T-cell (primary cell): ENCODE measurements around the gene KLRK1. TPM values are rescaled to one million over a fixed set of nuclear protein-coding genes. Genes with fewer than 3 reads are reported as not detected.
"Not testable (repeated sequence)": the region's sequence is repeated elsewhere in the genome, so short reads cannot be mapped to it uniquely, and the experiment has no call there.

Source experiments
- ATAC-seq, 4 experiments: fragments of 200-7000 bp in 3 of 4; fragments of 150-1000 bp in 1 of 4; cut with Tn5 transposase; replicated peaks in 1 of 4; 1 replicate in 3 of 4; 2 replicates in 1 of 4; pipeline ENCODE4 v1.10.0; 2021; ENCODE audit warnings: moderate library complexity in 3 of 4, mild to moderate bottlenecking in 2 of 4, moderate number of reproducible peaks in 1 of 4
- CTCF ChIA-PET, 2 donors: fragments of 300-600 bp; sonication (Branson Sonifier 250); formaldehyde crosslinking; loops; one replicate each; lab custom pipeline; 2022; ENCODE audit warnings: antibody characterized with exemption in 2 of 2; lab: Charles Lee
- POLR2A ChIA-PET, 2 donors: fragments of 300-600 bp; sonication (Branson Sonifier 250); formaldehyde crosslinking; loops; one replicate each; lab custom pipeline; 2022; ENCODE audit warnings: antibody characterized with exemption in 2 of 2; lab: Charles Lee
- DNase-seq, 35 experiments: peaks; one replicate each; pipeline versions ENCODE4 v3.0.0 to v3.0.0-alpha.2; 2013 to 2023
- H3K27ac ChIP-seq: one replicate; pipeline ENCODE4 v1.5.1; 2013; ENCODE audit warnings: low read length
- H3K27me3 ChIP-seq, 2 experiments: replicated peaks in 1 of 2; 1 replicate in 1 of 2; 2 replicates in 1 of 2; pipeline versions ENCODE4 v1.6.1 to v1.7.0; 2013; ENCODE audit warnings: low read length in 1 of 2, mixed read lengths in 1 of 2; ENCODE audit not compliant: control insufficient read depth in 2 of 2, insufficient read depth in 2 of 2; ENCODE audit errors: extremely low read depth in 1 of 2
- H3K36me3 ChIP-seq, 2 donors: 1 replicate in 1 of 2; 2 replicates in 1 of 2; pipeline versions ENCODE4 v1.6.1 to v1.7.0; 2013; ENCODE audit warnings: low read length in 1 of 2; ENCODE audit not compliant: control insufficient read depth in 2 of 2, insufficient read depth in 1 of 2; ENCODE audit errors: extremely low read depth in 1 of 2
- H3K4me1 ChIP-seq, 2 experiments: 1 replicate in 1 of 2; 2 replicates in 1 of 2; pipeline versions ENCODE4 v1.6.1 to v1.7.0; 2013; ENCODE audit warnings: low read length in 2 of 2, mixed read lengths in 1 of 2; ENCODE audit not compliant: insufficient read depth in 2 of 2, control insufficient read depth in 1 of 2; ENCODE audit errors: extremely low read depth in 1 of 2
- H3K4me3 ChIP-seq, 2 donors: 1 replicate in 1 of 2; 2 replicates in 1 of 2; pipeline versions ENCODE4 v1.5.1 to v1.7.0; 2013; ENCODE audit warnings: mild to moderate bottlenecking in 2 of 2, low read length in 1 of 2, moderate library complexity in 1 of 2; ENCODE audit not compliant: control insufficient read depth in 1 of 2; ENCODE audit errors: extremely low read depth in 1 of 2
- H3K9me3 ChIP-seq: 2 replicates; pipeline ENCODE4 v1.7.0; 2013
- H3K27ac Mint-ChIP-seq, 2 donors: one replicate each; pipeline ENCODE4 v1.8.0; 2020 to 2021; ENCODE audit warnings: mild to moderate bottlenecking in 2 of 2, mixed read lengths in 2 of 2
- H3K27me3 Mint-ChIP-seq, 2 donors: one replicate each; pipeline ENCODE4 v1.8.0; 2021 to 2022; ENCODE audit warnings: mixed read lengths in 2 of 2
- H3K36me3 Mint-ChIP-seq: one replicate; pipeline ENCODE4 v1.8.0; 2021; ENCODE audit warnings: mixed read lengths
- H3K4me1 Mint-ChIP-seq, 3 donors: one replicate each; pipeline ENCODE4 v1.8.0; 2020 to 2022; ENCODE audit warnings: mixed read lengths in 3 of 3, mild to moderate bottlenecking in 1 of 3
- H3K4me3 Mint-ChIP-seq, 3 donors: one replicate each; pipeline ENCODE4 v1.8.0; 2020 to 2022; ENCODE audit warnings: mild to moderate bottlenecking in 3 of 3, mixed read lengths in 3 of 3, moderate library complexity in 3 of 3
- H3K9me3 Mint-ChIP-seq, 3 donors: one replicate each; pipeline ENCODE4 v1.8.0; 2020 to 2022; ENCODE audit warnings: mixed read lengths in 3 of 3
- WGBS: methylation state at CpG from one replicate; pipeline ENCODE4 v1.1.5; 2013; ENCODE audit warnings: missing lambda C conversion rate; ENCODE audit not compliant: insufficient coverage; 5-methylcytosine and 5-hydroxymethylcytosine counted together
- total RNA-seq, 35 experiments: library from RNA in 6 of 35; stranded (reverse) in 6 of 35; fragments of 120-200 nt in 1 of 35; gene quantifications; one replicate each; pipeline versions ENCODE4 v1.2.1 to v1.2.4 and lab custom pipeline; 2013 to 2026

KLRK1 gene
- total RNA-seq, 5 donors from 2014 or later (not counting 1 experiment from before 2014, with no cell fraction given), result 74.5 to 162 (median 141) TPM

DNA sequence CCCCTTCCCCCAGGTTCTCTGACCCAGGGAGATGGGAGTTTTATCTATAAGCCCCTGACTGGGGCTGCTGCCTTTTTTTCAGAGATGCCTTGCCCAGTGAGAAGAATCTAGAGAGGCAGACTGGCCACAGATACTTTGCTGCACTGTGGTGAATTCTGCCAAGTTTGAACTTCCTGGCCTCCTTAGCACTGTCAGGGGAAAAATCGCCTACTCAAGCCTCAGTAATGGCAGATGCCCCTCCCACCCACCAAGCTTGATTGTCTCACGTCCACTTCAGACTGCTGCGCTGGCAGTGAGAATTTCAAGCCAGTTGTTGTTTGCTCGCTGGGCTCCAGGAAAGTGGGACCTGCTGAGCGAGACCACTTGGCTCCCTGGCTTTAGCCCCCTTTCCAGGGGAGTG is 31.7 kb downstream of the KLRK1 start:
- Mint-ChIP-seq H3K4me3 (no peak overlapping the region), H3K36me3 (peaks cover 3% of the 10 kb centered on the region), H3K27me3 (peaks cover 0 to 6% of the 10 kb centered on the region in 2 donors), H3K9me3 (no peaks in the 10 kb centered on the region), H3K27ac (no peak overlapping the region), H3K4me1 (peaks cover 11 to 27% (median 22%) of the 10 kb centered on the region in 3 donors)
- WGBS, result 83% methylated on average over 5 of the region's 5 CpGs
- H3K36me3 ChIP-seq, result no peaks in the 10 kb centered on the region
- no peaks in the 10 kb centered on the region for H3K9me3 ChIP-seq
- DNase-seq (no peak), ATAC-seq (no peak)
- ChIA-PET POLR2A (no interaction called here), CTCF (no interaction called here)
- no peak overlapping the region for H3K27ac ChIP-seq
- H3K4me3 ChIP-seq, result no peak overlapping the region
- H3K27me3 ChIP-seq, result peaks cover 0 to 10% of the 10 kb centered on the region in 2 experiments
- peaks cover 2 to 8% of the 10 kb centered on the region in 2 experiments for H3K4me1 ChIP-seq

DNA sequence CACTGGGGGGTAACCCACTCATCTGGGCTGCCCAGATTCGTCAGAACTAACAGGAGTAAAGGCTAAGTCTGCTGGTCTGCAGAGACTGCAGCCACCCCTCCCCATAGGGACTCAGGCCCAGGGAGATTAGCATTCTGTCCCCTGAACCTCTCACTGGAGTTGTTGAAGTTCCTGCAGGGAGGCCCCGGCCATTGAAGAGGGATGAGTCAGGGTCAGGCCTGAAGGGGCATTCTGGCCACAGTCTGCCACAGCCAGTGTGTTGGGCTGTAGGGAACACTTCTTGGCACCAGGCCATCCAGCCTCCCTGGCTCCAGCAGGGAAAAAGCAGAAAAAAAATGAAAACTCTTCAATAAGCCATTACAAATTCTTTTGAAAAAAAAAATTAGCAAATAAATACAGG is 35.3 kb downstream of the KLRK1 start:
- Mint-ChIP-seq H3K4me1 (peaks cover 0 to 3% (median 0%) of the 10 kb centered on the region in 3 donors), H3K4me3 (no peak overlapping the region), H3K27ac (no peak overlapping the region), H3K36me3 (peaks cover 3% of the 10 kb centered on the region), H3K9me3 (peaks cover 0 to 8% (median 7%) of the 10 kb centered on the region in 3 donors), H3K27me3 (peaks cover 15 to 23% of the 10 kb centered on the region in 2 donors)
- DNase-seq (no peak), ATAC-seq (no peak)
- no peak overlapping the region for H3K27ac ChIP-seq
- ChIA-PET CTCF (no interaction called here), POLR2A (no interaction called here)
- H3K9me3 ChIP-seq, result no peaks in the 10 kb centered on the region
- no CpG with 5 or more reads among the region's 2 CpGs for WGBS
- peaks cover 0 to 5% of the 10 kb centered on the region in 2 experiments for H3K4me1 ChIP-seq
- H3K4me3 ChIP-seq, result no peak overlapping the region
- no peaks in the 10 kb centered on the region for H3K36me3 ChIP-seq
- peaks cover 0 to 10% of the 10 kb centered on the region in 2 experiments for H3K27me3 ChIP-seq

DNA sequence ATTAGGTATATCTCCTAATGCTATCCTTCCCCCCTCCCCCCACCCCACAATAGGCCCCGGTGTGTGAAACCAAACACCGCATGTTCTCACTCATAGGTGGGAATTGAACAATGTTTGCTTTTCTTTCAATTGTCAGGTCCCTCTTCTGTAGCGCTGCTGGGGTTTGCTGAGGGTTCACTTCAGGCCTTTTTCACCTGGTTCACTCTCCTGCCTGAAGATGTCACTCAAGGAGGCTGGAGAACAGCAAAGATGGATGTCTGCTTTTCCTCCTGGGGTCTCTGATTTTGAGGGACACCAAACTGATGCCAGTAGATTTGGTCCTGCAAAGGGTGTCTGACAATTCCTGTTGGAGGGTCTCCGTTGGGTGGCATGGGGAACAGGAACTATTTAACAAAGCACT is 35.8 kb downstream of the KLRK1 start:
- no peak overlapping the region for H3K27ac Mint-ChIP-seq

DNA sequence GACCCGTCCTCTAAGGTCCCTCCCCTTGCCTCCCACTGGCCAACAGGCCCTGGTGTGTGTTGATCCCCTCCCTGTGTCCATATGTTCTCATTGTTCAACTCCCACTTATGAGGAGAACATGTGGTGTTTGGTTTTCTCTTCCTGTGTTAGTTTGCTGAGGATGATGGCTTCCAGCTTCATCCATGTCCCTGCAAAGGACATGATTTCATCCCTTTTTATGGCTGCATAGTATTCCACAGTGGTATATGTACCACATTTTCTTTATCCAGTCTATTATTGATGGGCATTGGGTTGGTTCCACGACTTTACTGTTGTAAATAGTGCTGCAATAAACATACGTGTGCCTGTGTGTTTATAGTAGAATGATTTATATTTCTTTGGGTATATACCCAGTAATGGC is 38.4 kb downstream of the KLRK1 start:
- H3K4me1 Mint-ChIP-seq, H3K27ac ChIP-seq, ATAC-seq, H3K9me3 ChIP-seq, H3K36me3 ChIP-seq, DNase-seq, CTCF ChIA-PET, H3K4me3 ChIP-seq, H3K27me3 ChIP-seq, H3K4me3 Mint-ChIP-seq, H3K36me3 Mint-ChIP-seq, H3K4me1 ChIP-seq: not testable (repeated sequence)
- POLR2A ChIA-PET, result interaction anchor here in 1 of 2 donors (0.7 kb wide), 1 partner anchor 8 kb away, joined by 5 read pairs; no protein-coding TSS in a partner anchor
- H3K9me3 Mint-ChIP-seq, result peaks cover 0 to 13% (median 12%) of the 10 kb centered on the region in 3 donors
- H3K27ac Mint-ChIP-seq, result peak overlapping the region in 1 of 2 donors; percentile 4
- no CpG with 5 or more reads among the region's 3 CpGs for WGBS
- peaks cover 15 to 23% of the 10 kb centered on the region in 2 donors for H3K27me3 Mint-ChIP-seq

More for the DNA sequence above, 35.8 kb downstream of the KLRK1 start:
- ChIA-PET POLR2A (no interaction called here), CTCF (no interaction called here)
- Histone ChIP-seq H3K27me3 (peaks cover 0 to 10% of the 10 kb centered on the region in 2 experiments), H3K36me3 (no peaks in the 10 kb centered on the region), H3K9me3 (no peaks in the 10 kb centered on the region), H3K4me3 (no peak overlapping the region), H3K4me1 (peaks cover 0 to 5% of the 10 kb centered on the region in 2 experiments), H3K27ac (no peak overlapping the region)
- peaks cover 3% of the 10 kb centered on the region for H3K36me3 Mint-ChIP-seq
- peaks cover 0 to 8% (median 7%) of the 10 kb centered on the region in 3 donors for H3K9me3 Mint-ChIP-seq
- H3K4me3 Mint-ChIP-seq, result no peak overlapping the region
- H3K27me3 Mint-ChIP-seq, result peaks cover 15 to 23% of the 10 kb centered on the region in 2 donors
- DNase-seq (no peak), ATAC-seq (no peak)
- WGBS, result no CpG with 5 or more reads among the region's 4 CpGs
- H3K4me1 Mint-ChIP-seq, result peaks cover 0 to under 1% (median 0%) of the 10 kb centered on the region in 3 donors

DNA sequence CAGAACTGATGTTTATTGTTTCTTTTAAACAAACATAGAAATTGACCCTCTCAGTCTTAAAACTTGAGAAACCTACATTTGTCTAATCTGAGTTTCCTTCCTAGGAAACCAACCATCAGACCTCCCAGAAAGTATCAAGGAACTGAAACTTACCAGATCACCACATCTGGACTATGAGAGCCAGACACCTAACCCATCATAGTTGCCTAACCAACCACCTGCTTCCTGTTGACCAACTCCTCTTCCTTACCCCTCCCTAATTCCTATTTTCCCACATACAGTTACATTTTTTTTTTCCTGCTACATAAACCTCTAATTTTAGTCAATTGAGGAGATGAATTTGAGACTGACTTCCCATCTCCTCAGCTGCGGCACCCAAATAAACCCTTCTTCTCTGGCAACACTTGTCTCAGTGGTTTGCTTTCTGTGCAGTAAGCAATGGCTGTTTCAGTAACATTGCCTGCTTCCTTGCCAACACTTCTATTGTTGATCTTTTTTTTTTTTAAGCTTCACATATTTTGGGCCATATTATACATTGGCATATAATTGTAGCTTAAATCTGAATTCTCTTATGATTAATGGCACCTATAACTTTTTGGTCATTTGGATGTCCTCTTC is 47.8 kb downstream of the KLRK1 start:
- H3K36me3 Mint-ChIP-seq, result no peaks in the 10 kb centered on the region
- Histone ChIP-seq H3K4me1 (no peaks in the 10 kb centered on the region), H3K27me3 (no peaks in the 10 kb centered on the region), H3K4me3 (no peak overlapping the region), H3K27ac (no peak overlapping the region), H3K9me3 (no peaks in the 10 kb centered on the region), H3K36me3 (no peaks in the 10 kb centered on the region)
- no peaks in the 10 kb centered on the region for H3K27me3 Mint-ChIP-seq
- ChIA-PET CTCF (interaction anchor here (0.7 to 1.0 kb wide), 2 partner anchors 106 to 1014 kb away, joined by 3 to 11 read pairs; no protein-coding TSS in a partner anchor), POLR2A (no interaction called here)
- peaks cover 0 to 7% (median 0%) of the 10 kb centered on the region in 3 donors for H3K4me1 Mint-ChIP-seq
- no peak overlapping the region for H3K27ac Mint-ChIP-seq
- no CpG with 5 or more reads among the region's 1 CpG for WGBS
- no peak overlapping the region for H3K4me3 Mint-ChIP-seq
- H3K9me3 Mint-ChIP-seq, result no peaks in the 10 kb centered on the region
- no peak for ATAC-seq
- no peak for DNase-seq

DNA sequence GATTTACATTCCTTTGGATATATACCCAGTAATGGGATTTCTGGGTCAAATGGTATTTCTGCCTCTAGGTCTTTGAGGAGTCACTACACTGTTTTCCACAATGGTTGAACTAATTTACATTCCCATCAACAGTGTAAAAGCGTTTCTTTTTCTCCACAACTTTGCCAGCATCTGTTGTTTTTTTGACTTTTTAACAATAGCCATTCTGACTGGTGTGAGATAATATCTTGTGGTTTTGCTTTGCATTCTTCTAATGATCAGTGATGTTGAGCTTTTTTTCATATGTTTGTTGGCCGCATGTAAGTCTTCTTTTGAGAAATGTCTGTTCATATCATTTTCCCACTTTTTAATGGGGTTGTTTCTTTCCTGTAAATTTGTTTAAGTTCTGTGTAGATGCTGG is 48.9 kb downstream of the KLRK1 start:
- H3K27me3 Mint-ChIP-seq, H3K4me3 ChIP-seq, H3K27ac ChIP-seq, H3K9me3 Mint-ChIP-seq, H3K4me1 Mint-ChIP-seq, H3K4me1 ChIP-seq, H3K9me3 ChIP-seq, DNase-seq, H3K36me3 ChIP-seq, H3K4me3 Mint-ChIP-seq, H3K27me3 ChIP-seq, ATAC-seq, CTCF ChIA-PET, H3K27ac Mint-ChIP-seq, H3K36me3 Mint-ChIP-seq: not testable (repeated sequence)
- POLR2A ChIA-PET, result interaction anchor here in 1 of 2 donors (0.6 kb wide), 1 partner anchor 20 kb away, joined by 4 read pairs; no protein-coding TSS in a partner anchor
- WGBS, result no CpG with 5 or more reads among the region's 2 CpGs
